Thoracic aorta (tissue), 2 donors: ENCODE measurements around the gene ITPR2. TPM values are rescaled to one million over a fixed set of nuclear protein-coding genes. Genes with fewer than 3 reads are reported as not detected.

Source experiments
- ATAC-seq: fragments of 150-250 bp; one replicate; pipeline ENCODE4 v1.8.0; 2017; ENCODE audit warnings: low read depth; ENCODE audit not compliant: insufficient number of reproducible peaks, low FRiP score
- DNase-seq: peaks from one replicate; pipeline ENCODE4 v3.0.0-alpha.2; 2020; ENCODE audit warnings: low spot score
- H3K27ac ChIP-seq, 2 donors: fragments of 200-600 bp; sonication (generic); 1 replicate in 1 of 2; 2 replicates in 1 of 2; pipeline ENCODE4 v1.5.1; 2016; ENCODE audit warnings: mild to moderate bottlenecking in 2 of 2, moderate library complexity in 2 of 2
- H3K27me3 ChIP-seq: fragments of 200-600 bp; sonication (generic); replicated peaks from 2 replicates; pipeline ENCODE4 v1.6.0; 2016; ENCODE audit warnings: mild to moderate bottlenecking; ENCODE audit not compliant: insufficient read depth
- H3K36me3 ChIP-seq: fragments of 200-600 bp; sonication (generic); one replicate; pipeline ENCODE4 v1.5.1; 2016
- H3K4me1 ChIP-seq, 2 donors: fragments of 200-600 bp; sonication (generic); 1 replicate in 1 of 2; 2 replicates in 1 of 2; pipeline versions ENCODE4 v1.5.1 to v1.6.0; 2016; ENCODE audit warnings: low read depth in 2 of 2, mild to moderate bottlenecking in 1 of 2; ENCODE audit not compliant: control insufficient read depth in 1 of 2
- H3K4me3 ChIP-seq: fragments of 200-600 bp; sonication (generic); 2 replicates; pipeline ENCODE4 v1.5.1; 2016; ENCODE audit warnings: mild to moderate bottlenecking
- H3K9me3 ChIP-seq: fragments of 200-600 bp; sonication (generic); 2 replicates; pipeline ENCODE4 v1.5.1; 2016
- total RNA-seq, 2 donors: library from RNA; depleted of rRNA; stranded (reverse); fragments of >200 nt; gene quantifications; one replicate each; pipeline versions ENCODE4 v1.1.0 to v1.2.3, GENCODE V29; 2016
- TF ChIP-seq, protein P1 (sequence below): fragments of 200-600 bp; sonication (generic); IDR thresholded peaks from one replicate; pipeline ENCODE4 v1.5.1; 2019; ENCODE audit warnings: antibody characterized with exemption

The ITPR2 gene
- total RNA-seq, 2 donors from 2014 or later = 28.3 to 86.3 TPM

DNA sequence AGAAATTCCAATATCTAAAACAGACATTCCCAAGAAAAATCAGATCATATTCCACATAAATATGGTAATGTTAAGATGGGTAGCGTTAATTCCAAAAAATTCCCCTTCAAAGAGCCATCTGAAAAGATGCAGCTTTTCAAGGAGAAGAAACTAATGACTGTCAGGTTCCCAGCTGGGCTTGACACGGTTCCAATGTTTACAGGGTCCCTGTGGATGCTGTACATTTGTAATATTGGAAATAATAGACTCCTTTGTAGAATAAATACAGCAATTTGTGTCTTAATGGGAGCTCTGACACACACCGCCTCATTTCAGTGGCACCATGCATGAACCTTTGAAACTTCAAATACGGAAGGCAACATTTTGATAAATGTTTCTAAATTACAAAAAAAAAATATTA, 140.6 kb downstream of the ITPR2 start:
- TF ChIP-seq, protein P1, sequence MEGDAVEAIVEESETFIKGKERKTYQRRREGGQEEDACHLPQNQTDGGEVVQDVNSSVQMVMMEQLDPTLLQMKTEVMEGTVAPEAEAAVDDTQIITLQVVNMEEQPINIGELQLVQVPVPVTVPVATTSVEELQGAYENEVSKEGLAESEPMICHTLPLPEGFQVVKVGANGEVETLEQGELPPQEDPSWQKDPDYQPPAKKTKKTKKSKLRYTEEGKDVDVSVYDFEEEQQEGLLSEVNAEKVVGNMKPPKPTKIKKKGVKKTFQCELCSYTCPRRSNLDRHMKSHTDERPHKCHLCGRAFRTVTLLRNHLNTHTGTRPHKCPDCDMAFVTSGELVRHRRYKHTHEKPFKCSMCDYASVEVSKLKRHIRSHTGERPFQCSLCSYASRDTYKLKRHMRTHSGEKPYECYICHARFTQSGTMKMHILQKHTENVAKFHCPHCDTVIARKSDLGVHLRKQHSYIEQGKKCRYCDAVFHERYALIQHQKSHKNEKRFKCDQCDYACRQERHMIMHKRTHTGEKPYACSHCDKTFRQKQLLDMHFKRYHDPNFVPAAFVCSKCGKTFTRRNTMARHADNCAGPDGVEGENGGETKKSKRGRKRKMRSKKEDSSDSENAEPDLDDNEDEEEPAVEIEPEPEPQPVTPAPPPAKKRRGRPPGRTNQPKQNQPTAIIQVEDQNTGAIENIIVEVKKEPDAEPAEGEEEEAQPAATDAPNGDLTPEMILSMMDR = no peak
- ATAC-seq (no peak), DNase-seq (no peak)
- Histone ChIP-seq H3K4me1 (no peaks in the 10 kb centered on the region), H3K9me3 (no peaks in the 10 kb centered on the region), H3K27me3 (no peaks in the 10 kb centered on the region), H3K4me3 (no peak overlapping the region), H3K36me3 (no peaks in the 10 kb centered on the region), H3K27ac (no peak overlapping the region)

- no peaks in the 10 kb centered on the region for H3K36me3 ChIP-seq
- DNase-seq (no peak), ATAC-seq (no peak)
- H3K4me3 ChIP-seq = no peak overlapping the region
- no peaks in the 10 kb centered on the region for H3K4me1 ChIP-seq
- TF ChIP-seq, protein P1 = no peak
- no peaks in the 10 kb centered on the region for H3K27me3 ChIP-seq
- H3K27ac ChIP-seq = no peak overlapping the region
- H3K9me3 ChIP-seq = no peaks in the 10 kb centered on the region
These were observed 141.6 kb downstream of the ITPR2 start for GRCh38 chr12:26691234-26691970.

DNA sequence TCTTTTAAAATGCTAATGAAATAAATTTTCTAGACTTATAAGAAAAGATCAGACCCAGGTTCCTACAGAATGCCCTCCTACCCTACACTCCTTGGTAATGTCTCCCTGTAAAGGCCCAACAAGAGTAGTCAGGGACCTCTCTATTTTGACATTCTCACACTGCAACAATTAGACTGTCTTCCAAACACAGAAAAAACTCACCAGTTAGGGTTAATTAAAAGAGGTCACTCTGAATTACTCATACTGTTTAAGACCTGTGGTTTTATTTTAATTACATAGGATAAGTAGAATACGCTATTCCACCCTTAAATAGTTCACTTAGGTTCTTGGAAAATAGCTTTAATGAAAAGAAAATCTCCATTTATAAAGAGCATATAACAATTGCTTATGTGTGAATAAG, 142.4 kb downstream of the ITPR2 start:
- no peaks in the 10 kb centered on the region for H3K36me3 ChIP-seq
- DNase-seq (no peak), ATAC-seq (no peak)
- no peak overlapping the region for H3K27ac ChIP-seq
- no peak overlapping the region for H3K4me3 ChIP-seq
- H3K27me3 ChIP-seq = no peaks in the 10 kb centered on the region
- H3K9me3 ChIP-seq = no peaks in the 10 kb centered on the region
- H3K4me1 ChIP-seq = no peaks in the 10 kb centered on the region
- TF ChIP-seq, protein P1 = no peak

- Histone ChIP-seq H3K27me3 (no peaks in the 10 kb centered on the region), H3K27ac (no peak overlapping the region), H3K4me1 (no peaks in the 10 kb centered on the region), H3K4me3 (no peak overlapping the region), H3K36me3 (no peaks in the 10 kb centered on the region), H3K9me3 (no peaks in the 10 kb centered on the region)
- TF ChIP-seq, protein P1 = no peak
- no peak for ATAC-seq
- no peak for DNase-seq
These were observed 143.6 kb downstream of the ITPR2 start for GRCh38 chr12:26689281-26689841.

GRCh38 chr12:26688344-26688904, 144.6 kb downstream of the ITPR2 start:
- Histone ChIP-seq H3K4me1 (no peaks in the 10 kb centered on the region), H3K27ac (no peak overlapping the region), H3K36me3 (no peaks in the 10 kb centered on the region), H3K4me3 (no peak overlapping the region), H3K27me3 (no peaks in the 10 kb centered on the region), H3K9me3 (peaks cover 5% of the 10 kb centered on the region)
- DNase-seq (no peak), ATAC-seq (no peak)
- TF ChIP-seq, protein P1 = no peak
